Measurements from ENCODE around the gene EFNA4. TPM values are rescaled to one million over a fixed set of nuclear protein-coding genes. Genes with fewer than 3 reads are reported as not detected.

EFNA4 gene
- total and polyA plus RNA-seq, 2 donors from 2014 or later: 7.6 to 11.8 TPM

GRCh38 chr1:155086856-155087535, 23.5 kb downstream of the EFNA4 start:
- Histone ChIP-seq H3K9ac (ENCODE audit: low read length in 3 of 3) (no peak overlapping the region), H3K27ac (ENCODE audit: low read depth in 2 of 2, low read length in 2 of 2) (no peak overlapping the region), H3K4me1 (ENCODE audit: control insufficient read depth in 2 of 3, insufficient read depth in 2 of 3, low read depth in 1 of 3, low read length in 3 of 3) (peaks cover 0 to 12% (median 10%) of the 10 kb centered on the region in 3 donors), H3K36me3 (ENCODE audit: control insufficient read depth in 2 of 3, insufficient read depth in 3 of 3, low read length in 3 of 3) (no peaks in the 10 kb centered on the region), H3K4me3 (ENCODE audit: low read length in 3 of 3) (no peak overlapping the region), H3K27me3 (ENCODE audit: control insufficient read depth, insufficient read depth, low read length) (peaks cover 3% of the 10 kb centered on the region), H3K9me3 (ENCODE audit: control insufficient read depth in 2 of 3, insufficient read depth in 1 of 3, low read length in 3 of 3) (no peaks in the 10 kb centered on the region)
- FAIRE-seq (no peak), DNase-seq (peak in 2 of 5 donors; percentile 56 to 73)
- TF ChIP-seq, protein P1, sequence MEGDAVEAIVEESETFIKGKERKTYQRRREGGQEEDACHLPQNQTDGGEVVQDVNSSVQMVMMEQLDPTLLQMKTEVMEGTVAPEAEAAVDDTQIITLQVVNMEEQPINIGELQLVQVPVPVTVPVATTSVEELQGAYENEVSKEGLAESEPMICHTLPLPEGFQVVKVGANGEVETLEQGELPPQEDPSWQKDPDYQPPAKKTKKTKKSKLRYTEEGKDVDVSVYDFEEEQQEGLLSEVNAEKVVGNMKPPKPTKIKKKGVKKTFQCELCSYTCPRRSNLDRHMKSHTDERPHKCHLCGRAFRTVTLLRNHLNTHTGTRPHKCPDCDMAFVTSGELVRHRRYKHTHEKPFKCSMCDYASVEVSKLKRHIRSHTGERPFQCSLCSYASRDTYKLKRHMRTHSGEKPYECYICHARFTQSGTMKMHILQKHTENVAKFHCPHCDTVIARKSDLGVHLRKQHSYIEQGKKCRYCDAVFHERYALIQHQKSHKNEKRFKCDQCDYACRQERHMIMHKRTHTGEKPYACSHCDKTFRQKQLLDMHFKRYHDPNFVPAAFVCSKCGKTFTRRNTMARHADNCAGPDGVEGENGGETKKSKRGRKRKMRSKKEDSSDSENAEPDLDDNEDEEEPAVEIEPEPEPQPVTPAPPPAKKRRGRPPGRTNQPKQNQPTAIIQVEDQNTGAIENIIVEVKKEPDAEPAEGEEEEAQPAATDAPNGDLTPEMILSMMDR (IDR thresholded peaks at IDR 0.05; ENCODE audit: borderline replicate concordance, extremely low read depth, insufficient read depth): no peak
- intact Hi-C loops (cut with DNase I): no loop called here

DNA sequence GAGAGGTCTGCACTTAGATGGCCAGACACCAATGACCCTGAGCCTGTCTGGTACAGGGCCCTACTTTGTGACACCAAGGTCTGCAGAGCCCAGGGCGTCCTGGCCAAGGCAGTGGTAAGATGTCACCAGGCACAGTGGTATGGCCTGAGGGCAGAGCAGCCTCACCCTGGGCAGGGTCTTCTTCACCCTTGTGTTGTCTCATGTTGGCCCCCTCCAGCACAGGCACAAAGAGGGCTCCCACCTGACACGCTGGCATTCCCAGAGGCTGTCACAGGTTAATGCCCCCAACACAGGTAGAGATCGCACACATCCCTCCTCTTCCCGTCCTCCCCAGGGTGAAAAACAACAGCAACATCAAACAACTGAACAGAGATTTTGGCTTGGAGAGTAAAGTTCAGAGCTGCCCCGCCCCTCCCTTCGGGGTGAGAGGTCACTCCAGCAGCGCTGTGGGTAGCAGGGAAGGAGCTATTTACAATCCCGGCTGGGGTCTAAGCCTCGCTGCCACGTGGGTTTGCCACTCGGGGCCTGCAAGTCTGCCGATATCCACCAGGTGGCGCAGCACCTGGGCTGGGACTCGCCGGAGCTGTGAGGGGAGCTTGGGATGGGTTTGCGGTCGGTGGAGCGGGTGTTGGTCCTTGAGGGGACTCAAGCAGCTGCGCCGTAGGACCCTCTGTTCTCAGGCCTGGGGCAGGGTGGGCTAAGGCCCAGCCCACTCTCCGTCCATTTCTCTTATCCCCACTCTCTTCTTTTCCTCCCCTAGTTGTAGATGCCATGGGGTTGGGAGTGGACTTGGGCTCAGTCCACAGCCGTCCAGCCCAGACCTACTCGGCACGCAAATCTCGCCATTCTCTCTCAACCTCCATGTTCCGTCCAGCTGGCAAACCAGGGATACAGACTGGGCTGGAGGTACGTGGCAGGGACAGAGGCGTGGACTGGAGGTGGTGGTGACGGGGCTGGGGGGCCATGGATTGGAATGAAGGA, 27.8 kb downstream of the EFNA4 start:
- FAIRE-seq: no peak
- no peaks in the 10 kb centered on the region for H3K9me3 ChIP-seq (ENCODE audit: control insufficient read depth in 2 of 3, insufficient read depth in 1 of 3, low read length in 3 of 3)
- intact Hi-C loops (cut with DNase I): loop anchor here (5.0 kb wide), 1 partner anchor 76 kb away; no protein-coding TSS in a partner anchor
- H3K36me3 ChIP-seq (ENCODE audit: control insufficient read depth in 2 of 3, insufficient read depth in 3 of 3, low read length in 3 of 3): no peaks in the 10 kb centered on the region
- no peak overlapping the region for H3K9ac ChIP-seq (ENCODE audit: low read length in 3 of 3)
- H3K27me3 ChIP-seq (ENCODE audit: control insufficient read depth, insufficient read depth, low read length): no peaks in the 10 kb centered on the region
- H3K4me3 ChIP-seq (ENCODE audit: low read length in 3 of 3): no peak overlapping the region
- peak; percentile 81 to 91 (median 88) for DNase-seq
- H3K27ac ChIP-seq (ENCODE audit: low read depth in 2 of 2, low read length in 2 of 2): no peak overlapping the region
- H3K4me1 ChIP-seq (ENCODE audit: control insufficient read depth in 2 of 3, insufficient read depth in 2 of 3, low read depth in 1 of 3, low read length in 3 of 3): peaks cover 0 to 4% (median 0%) of the 10 kb centered on the region in 3 donors
- TF ChIP-seq, protein P1 (IDR thresholded peaks at IDR 0.05; ENCODE audit: borderline replicate concordance, extremely low read depth, insufficient read depth): peak; percentile 98

- intact Hi-C loops (cut with DNase I): loop anchor here (5.0 kb wide), 1 partner anchor 75 kb away; no protein-coding TSS in a partner anchor
- Histone ChIP-seq H3K27ac (ENCODE audit: low read depth in 2 of 2, low read length in 2 of 2) (no peak overlapping the region), H3K36me3 (ENCODE audit: control insufficient read depth in 2 of 3, insufficient read depth in 3 of 3, low read length in 3 of 3) (no peaks in the 10 kb centered on the region), H3K4me1 (ENCODE audit: control insufficient read depth in 2 of 3, insufficient read depth in 2 of 3, low read depth in 1 of 3, low read length in 3 of 3) (peaks cover 0 to 4% (median 0%) of the 10 kb centered on the region in 3 donors), H3K4me3 (ENCODE audit: low read length in 3 of 3) (no peak overlapping the region), H3K27me3 (ENCODE audit: control insufficient read depth, insufficient read depth, low read length) (no peaks in the 10 kb centered on the region), H3K9ac (ENCODE audit: low read length in 3 of 3) (no peak overlapping the region), H3K9me3 (ENCODE audit: control insufficient read depth in 2 of 3, insufficient read depth in 1 of 3, low read length in 3 of 3) (no peaks in the 10 kb centered on the region)
- TF ChIP-seq, protein P1 (IDR thresholded peaks at IDR 0.05; ENCODE audit: borderline replicate concordance, extremely low read depth, insufficient read depth): no peak
- peak in 2 of 5 donors; percentile 47 to 70 for DNase-seq
- FAIRE-seq: no peak
Measured at GRCh38 chr1:155092131-155092530, 28.6 kb downstream of the EFNA4 start.
